B cell (primary cell): Measurements from ENCODE around the gene SOCS3.

Experiments
- EZH2 ChIP-seq: IDR thresholded peaks from 2 replicates; pipeline ENCODE4 v1.6.1; 2012; ENCODE audit warnings: borderline replicate concordance, low read depth, mild to moderate bottlenecking, moderate library complexity, low read length; ENCODE audit not compliant: insufficient read depth, poor library complexity, severe bottlenecking
- TF ChIP-seq, protein P1 (sequence below): fragments of 200-600 bp; IDR thresholded peaks from one replicate; pipeline ENCODE4 v1.8.0; 2022; ENCODE audit warnings: antibody characterized with exemption, mild to moderate bottlenecking

DNA sequence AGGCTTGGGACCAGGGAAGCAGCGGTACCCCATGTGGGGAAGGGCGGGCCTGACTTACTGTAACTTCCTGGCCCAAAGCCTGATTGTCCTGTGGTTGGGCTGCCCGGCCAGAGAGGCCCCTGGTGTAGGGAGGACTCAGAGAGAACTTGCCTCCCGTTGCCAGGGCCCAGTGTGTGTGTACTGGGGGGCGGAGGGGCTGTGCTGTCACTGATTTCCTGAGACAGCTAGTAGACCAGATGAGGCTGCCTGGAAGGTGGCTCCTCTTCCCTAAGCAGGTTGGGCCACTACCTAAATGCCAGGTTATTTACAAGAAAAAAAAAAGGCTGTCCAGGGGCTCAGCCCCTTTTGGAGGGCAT is 16.7 kb downstream of the SOCS3 start:
- no peak for TF ChIP-seq EZH2
- TF ChIP-seq, protein P1, sequence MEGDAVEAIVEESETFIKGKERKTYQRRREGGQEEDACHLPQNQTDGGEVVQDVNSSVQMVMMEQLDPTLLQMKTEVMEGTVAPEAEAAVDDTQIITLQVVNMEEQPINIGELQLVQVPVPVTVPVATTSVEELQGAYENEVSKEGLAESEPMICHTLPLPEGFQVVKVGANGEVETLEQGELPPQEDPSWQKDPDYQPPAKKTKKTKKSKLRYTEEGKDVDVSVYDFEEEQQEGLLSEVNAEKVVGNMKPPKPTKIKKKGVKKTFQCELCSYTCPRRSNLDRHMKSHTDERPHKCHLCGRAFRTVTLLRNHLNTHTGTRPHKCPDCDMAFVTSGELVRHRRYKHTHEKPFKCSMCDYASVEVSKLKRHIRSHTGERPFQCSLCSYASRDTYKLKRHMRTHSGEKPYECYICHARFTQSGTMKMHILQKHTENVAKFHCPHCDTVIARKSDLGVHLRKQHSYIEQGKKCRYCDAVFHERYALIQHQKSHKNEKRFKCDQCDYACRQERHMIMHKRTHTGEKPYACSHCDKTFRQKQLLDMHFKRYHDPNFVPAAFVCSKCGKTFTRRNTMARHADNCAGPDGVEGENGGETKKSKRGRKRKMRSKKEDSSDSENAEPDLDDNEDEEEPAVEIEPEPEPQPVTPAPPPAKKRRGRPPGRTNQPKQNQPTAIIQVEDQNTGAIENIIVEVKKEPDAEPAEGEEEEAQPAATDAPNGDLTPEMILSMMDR: no peak
